ENCODE measurements around the gene ADORA3.

DNA sequence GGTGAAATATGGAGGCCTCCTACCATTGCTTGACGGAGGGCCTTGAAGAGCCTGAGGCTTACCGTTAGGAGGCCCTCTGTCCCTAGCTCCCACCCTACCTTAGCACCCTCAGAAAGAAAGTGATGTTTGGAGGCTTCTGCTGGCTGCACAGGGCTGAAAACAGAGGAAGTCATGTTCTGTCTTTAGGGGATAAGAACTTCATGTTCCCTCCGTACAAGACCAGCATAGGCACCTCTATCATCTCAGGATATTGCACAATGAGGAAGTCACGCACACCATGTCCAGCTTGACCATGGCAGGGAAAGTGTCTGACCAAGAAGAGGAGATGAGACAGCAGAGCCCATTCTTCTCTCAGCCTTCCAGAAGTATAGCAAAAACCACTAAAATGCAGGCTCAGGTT is 13.8 kb downstream of the ADORA3 start:
- TF ChIP-seq POLR2AphosphoS5 (IDR thresholded peaks at IDR 0.05; ENCODE audit: low read depth, low read length): no peak
- no peak for TF ChIP-seq POLR2A (IDR thresholded peaks at IDR 0.05; ENCODE audit: low read depth, low read length)
- no peak for TF ChIP-seq TAF1 (IDR thresholded peaks at IDR 0.05; ENCODE audit: low read depth, low read length)
- TF ChIP-seq POU2F2 (IDR thresholded peaks at IDR 0.05; ENCODE audit: low read depth, low read length): no peak
- no peak for TF ChIP-seq PAX5 (IDR thresholded peaks at IDR 0.05; ENCODE audit: insufficient read depth, low read length, severe bottlenecking)
- no peak for TF ChIP-seq SPI1 (IDR thresholded peaks at IDR 0.05; ENCODE audit: low read depth, low read length)

Measured in GM12891 (cell line).